IMR-90 (cell line): ENCODE data around the gene PGS1. TPM values are rescaled to one million over a fixed set of nuclear protein-coding genes. Genes with fewer than 3 reads are reported as not detected.

Experiments used
- ATAC-seq: fragments of 200-7000 bp; cut with Tn5 transposase; 2 replicates; pipeline ENCODE4 v1.9.1; 2020; ENCODE audit warnings: low read depth, mild to moderate bottlenecking, moderate library complexity
- BruUV-seq: library from RNA; stranded (reverse); fragments of 400-500 nt; replicated peaks from 2 replicates; lab custom pipeline; 2021; lab: Mats Ljungman, UMichigan
- CTCF ChIA-PET: fragments of 300-600 bp; formaldehyde crosslinking; extraction: SDS; loops from one replicate; lab custom pipeline; 2021; ENCODE audit warnings: antibody characterized with exemption; lab: Yijun Ruan, JAX
- POLR2A ChIA-PET: fragments of 300-600 bp; sonication (Branson Sonifier 250); formaldehyde crosslinking; loops from one replicate; lab custom pipeline; 2022; ENCODE audit warnings: antibody characterized with exemption; ENCODE audit not compliant: unreplicated experiment; lab: Charles Lee
- DNase-seq: peaks from one replicate; pipeline ENCODE4 v3.0.0; 2013
- H2AFZ ChIP-seq: replicated peaks from 2 replicates; pipeline ENCODE3; 2013; ENCODE audit warnings: low read length, mild to moderate bottlenecking; ENCODE audit not compliant: poor library complexity
- H2AK5ac ChIP-seq: 2 replicates; pipeline ENCODE4 v1.6.1; 2013; ENCODE audit warnings: low read depth, low read length, inconsistent platforms
- H2AK9ac ChIP-seq: replicated peaks from 2 replicates; pipeline ENCODE3; 2013; ENCODE audit warnings: mild to moderate bottlenecking, low read depth, low read length, moderate library complexity; ENCODE audit not compliant: poor library complexity
- H2BK120ac ChIP-seq: 2 replicates; pipeline ENCODE4 v1.6.1; 2013; ENCODE audit warnings: low read depth, low read length, inconsistent platforms
- H2BK15ac ChIP-seq: 3 replicates; pipeline ENCODE4 v1.6.1; 2013; ENCODE audit warnings: low read depth, low read length, inconsistent platforms
- H2BK20ac ChIP-seq: 2 replicates; pipeline ENCODE4 v1.6.1; 2013; ENCODE audit warnings: low read depth, mild to moderate bottlenecking, inconsistent platforms, low read length, moderate library complexity
- H2BK5ac ChIP-seq: 2 replicates; pipeline ENCODE4 v1.6.1; 2013; ENCODE audit warnings: mild to moderate bottlenecking, low read depth, low read length, inconsistent platforms; ENCODE audit not compliant: poor library complexity, severe bottlenecking
- H3K14ac ChIP-seq: replicated peaks from 2 replicates; pipeline ENCODE4 v1.6.1; 2013; ENCODE audit warnings: low read depth, low read length, inconsistent platforms
- H3K18ac ChIP-seq: 2 replicates; pipeline ENCODE4 v1.6.1; 2013; ENCODE audit warnings: low read depth, low read length, control low read depth
- H3K23ac ChIP-seq: 2 replicates; pipeline ENCODE4 v1.6.1; 2013; ENCODE audit warnings: low read depth, low read length, inconsistent platforms
- H3K27ac ChIP-seq: 2 replicates; pipeline ENCODE4 v1.5.1; 2013; ENCODE audit warnings: mild to moderate bottlenecking, control low read depth, low read length; ENCODE audit not compliant: insufficient read depth
- H3K27me3 ChIP-seq: 2 replicates; pipeline ENCODE4 v1.6.1; 2013; ENCODE audit warnings: low read length; ENCODE audit not compliant: control insufficient read depth, insufficient read depth
- H3K36me3 ChIP-seq: 2 replicates; pipeline ENCODE4 v1.6.1; 2013; ENCODE audit warnings: low read length, mixed read lengths; ENCODE audit not compliant: control insufficient read depth, insufficient read depth
- H3K4ac ChIP-seq: 2 replicates; pipeline ENCODE4 v1.6.1; 2013; ENCODE audit warnings: low read depth, low read length, inconsistent platforms
- H3K4me1 ChIP-seq: 2 replicates; pipeline ENCODE4 v1.6.1; 2013; ENCODE audit warnings: low read length, mixed read lengths; ENCODE audit not compliant: control insufficient read depth, insufficient read depth
- H3K4me2 ChIP-seq: 2 replicates; pipeline ENCODE4 v1.6.1; 2013; ENCODE audit warnings: low read depth, mild to moderate bottlenecking, control low read depth, low read length, moderate library complexity
- H3K4me3 ChIP-seq: 2 replicates; pipeline ENCODE4 v1.5.1; 2013; ENCODE audit warnings: low read depth, mild to moderate bottlenecking, control low read depth, low read length, moderate library complexity; ENCODE audit not compliant: insufficient read depth
- H3K56ac ChIP-seq: 2 replicates; pipeline ENCODE4 v1.6.1; 2013; ENCODE audit warnings: low read length, inconsistent platforms; ENCODE audit not compliant: insufficient read depth; ENCODE audit errors: extremely low read depth
- H3K79me1 ChIP-seq, 2 experiments: 2 replicates each; pipeline ENCODE4 v1.6.1; 2013; ENCODE audit warnings: low read length in 2 of 2, inconsistent platforms in 1 of 2, low read depth in 1 of 2
- H3K9ac ChIP-seq: 2 replicates; pipeline ENCODE4 v1.6.1; 2013; ENCODE audit warnings: low read depth, low read length, control low read depth
- H3K9me1 ChIP-seq: 2 replicates; pipeline ENCODE4 v1.6.1; 2013; ENCODE audit warnings: low read length, inconsistent platforms; ENCODE audit not compliant: insufficient read depth
- H3K9me3 ChIP-seq: 2 replicates; pipeline ENCODE4 v1.6.1; 2013; ENCODE audit warnings: low read length; ENCODE audit not compliant: control insufficient read depth, insufficient read depth
- H4K20me1 ChIP-seq: 2 replicates; pipeline ENCODE4 v1.6.1; 2013; ENCODE audit warnings: low read length, inconsistent platforms; ENCODE audit not compliant: insufficient read depth
- H4K5ac ChIP-seq: 2 replicates; pipeline ENCODE4 v1.6.1; 2013; ENCODE audit warnings: mild to moderate bottlenecking, low read depth, low read length, control low read depth
- H4K8ac ChIP-seq, 2 experiments: 2 replicates each; pipeline ENCODE4 v1.6.1; 2013; ENCODE audit warnings: low read depth in 2 of 2, low read length in 2 of 2, control low read depth in 1 of 2, inconsistent platforms in 1 of 2
- H4K91ac ChIP-seq: 2 replicates; pipeline ENCODE4 v1.6.1; 2013; ENCODE audit warnings: low read depth, low read length, inconsistent platforms; ENCODE audit not compliant: insufficient read depth
- MAZ ChIP-seq: IDR thresholded peaks from 2 replicates; pipeline ENCODE4 v1.6.1; 2012; ENCODE audit warnings: low read depth, mild to moderate bottlenecking, low read length, improper control_type of control experiment, moderate library complexity, borderline replicate concordance
- MXI1 ChIP-seq: IDR thresholded peaks from 2 replicates; pipeline ENCODE4 v1.6.1; 2012; ENCODE audit warnings: low read depth, mild to moderate bottlenecking, low read length, moderate library complexity, borderline replicate concordance
- NFE2L2 ChIP-seq: fragments of 150-350 bp; IDR thresholded peaks from 2 replicates; pipeline ENCODE4 v1.6.1; 2016; ENCODE audit warnings: low read depth, mild to moderate bottlenecking, low read length
- RAD21 ChIP-seq: IDR thresholded peaks from 2 replicates; pipeline ENCODE4 v1.6.1; 2012; ENCODE audit warnings: low read length, improper control_type of control experiment
- RFX5 ChIP-seq: IDR thresholded peaks from 2 replicates; pipeline ENCODE4 v1.8.0; 2012; ENCODE audit warnings: low read depth, mild to moderate bottlenecking, low read length, moderate library complexity
- WGBS, 2 experiments: methylation state at CpG; one replicate each; pipeline versions ENCODE4 v1.1.5 to v1.1.7; 2013; ENCODE audit warnings: missing lambda C conversion rate in 2 of 2; ENCODE audit not compliant: insufficient read length in 1 of 2; ENCODE audit errors: extremely low coverage in 2 of 2; 5-methylcytosine and 5-hydroxymethylcytosine counted together
- dilution Hi-C: fragments of 300-500 bp; cut with HindIII; formaldehyde crosslinking; loops from one replicate; pipeline ENCODE4 v1.14.3; 2018; ENCODE audit warnings: low sequenced_read_pairs; ENCODE audit not compliant: unreplicated experiment
- in situ Hi-C: fragments of 300-500 bp; cut with MboI; formaldehyde crosslinking; loops from 3 replicates; pipeline ENCODE4 v1.14.3; 2019; ENCODE audit warnings: low sequenced_read_pairs, inconsistent platforms, mixed read lengths
- intact Hi-C: fragments of 100-400 bp; cut with micrococcal nuclease; formaldehyde crosslinking; loops from 2 replicates; pipeline ENCODE4 v1.10.0; 2022
- polyA plus RNA-seq, 3 experiments: library from polyadenylated mRNA; depleted of rRNA; stranded (reverse); fragments of >200 nt; gene quantifications; 2 replicates each; pipeline ENCODE4 v1.2.3, GENCODE V29; 2012; ENCODE audit warnings: low replicate concordance in 1 of 3
- total RNA-seq: library from RNA; depleted of rRNA; stranded (reverse); fragments of >200 nt; gene quantifications from 2 replicates; pipeline ENCODE4 v1.2.3, GENCODE V29; 2012
- TF ChIP-seq, protein P1 (sequence below): fragments of 150-350 bp; IDR thresholded peaks from 2 replicates; pipeline ENCODE4 v1.6.1; 2016; ENCODE audit warnings: low read depth, mild to moderate bottlenecking, low read length, moderate library complexity, borderline replicate concordance
- TF ChIP-seq, protein P2 (sequence below): conservative IDR thresholded peaks from 2 replicates; pipeline ENCODE4 v1.5.1; 2012; ENCODE audit warnings: mild to moderate bottlenecking, low read depth, low read length, improper control_type of control experiment

The PGS1 gene
- total and polyA plus RNA-seq, 2 of the 4 experiments (the other 2 are of a cell fraction), result 18.5 to 43.2 TPM

DNA sequence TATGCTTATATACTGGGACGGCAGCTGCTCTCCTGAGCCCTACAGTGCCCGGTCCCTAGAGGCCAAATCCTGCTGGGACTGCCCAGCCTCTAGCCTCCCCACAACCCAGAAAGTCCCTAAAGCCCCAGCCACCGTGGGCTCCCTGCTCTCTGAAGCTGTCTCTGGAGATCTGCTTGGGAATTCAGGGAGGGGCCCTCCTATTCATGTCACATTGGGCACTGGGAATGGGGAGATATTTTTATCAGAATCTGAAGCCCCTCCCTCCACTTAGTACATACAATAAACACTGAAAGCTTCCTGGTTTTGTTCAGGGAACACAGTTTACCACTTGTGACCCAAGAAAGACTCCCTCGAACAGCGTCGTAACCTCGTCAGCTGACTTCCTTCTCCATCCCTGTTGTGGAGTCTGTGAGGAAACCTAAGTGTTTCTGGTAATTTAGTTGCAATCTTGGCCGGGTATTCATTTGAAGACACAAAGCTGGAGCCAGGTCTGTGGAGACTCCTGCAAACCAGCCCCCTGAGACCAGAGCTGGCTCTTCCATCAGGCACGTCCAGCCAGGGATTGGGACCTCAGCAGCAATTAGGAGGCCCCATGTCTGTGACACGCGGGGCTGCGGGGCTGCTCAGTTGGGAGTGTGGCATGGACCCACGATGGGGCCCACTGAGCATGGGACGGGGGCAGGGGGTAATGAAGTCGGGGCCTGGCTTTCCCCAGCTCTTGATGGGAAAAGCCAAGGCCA lies 38.5 kb downstream of the PGS1 start (continued):
- TF ChIP-seq, protein P1, sequence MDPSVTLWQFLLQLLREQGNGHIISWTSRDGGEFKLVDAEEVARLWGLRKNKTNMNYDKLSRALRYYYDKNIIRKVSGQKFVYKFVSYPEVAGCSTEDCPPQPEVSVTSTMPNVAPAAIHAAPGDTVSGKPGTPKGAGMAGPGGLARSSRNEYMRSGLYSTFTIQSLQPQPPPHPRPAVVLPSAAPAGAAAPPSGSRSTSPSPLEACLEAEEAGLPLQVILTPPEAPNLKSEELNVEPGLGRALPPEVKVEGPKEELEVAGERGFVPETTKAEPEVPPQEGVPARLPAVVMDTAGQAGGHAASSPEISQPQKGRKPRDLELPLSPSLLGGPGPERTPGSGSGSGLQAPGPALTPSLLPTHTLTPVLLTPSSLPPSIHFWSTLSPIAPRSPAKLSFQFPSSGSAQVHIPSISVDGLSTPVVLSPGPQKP, result no peak

GRCh38 chr17:78417531-78417909 lies 39.1 kb downstream of the PGS1 start:
- Histone ChIP-seq H2BK120ac (no peak overlapping the region), H3K23ac (no peak overlapping the region), H3K36me3 (peaks cover 52% of the 10 kb centered on the region), H2BK20ac (no peak overlapping the region), H3K18ac (no peak overlapping the region), H3K27ac (no peak overlapping the region), H3K27me3 (no peaks in the 10 kb centered on the region), H3K14ac (no peak overlapping the region), H3K56ac (no peak overlapping the region), H2AK9ac (no peak overlapping the region), H2BK5ac (peak overlapping the region; percentile 4), H4K91ac (no peak overlapping the region), H3K9ac (no peak overlapping the region), H3K4me2 (no peak overlapping the region), H3K4ac (no peak overlapping the region), H4K5ac (no peak overlapping the region), H3K9me3 (no peaks in the 10 kb centered on the region), H2BK15ac (no peak overlapping the region), H4K20me1 (peaks cover 25% of the 10 kb centered on the region), H2AK5ac (peak overlapping the region; percentile 28; the same call in 1 of the 2 replicates), H4K8ac (no peak overlapping the region), H3K79me1 (peaks cover 29 to 84% of the 10 kb centered on the region in 2 experiments), H3K9me1 (peaks cover 14% of the 10 kb centered on the region), H3K4me1 (peaks cover 22% of the 10 kb centered on the region), H3K4me3 (no peak overlapping the region), H2AFZ (no peak overlapping the region)
- ATAC-seq (no peak), DNase-seq (no peak)
- CTCF ChIA-PET, result interaction anchor here (0.6 to 1.5 kb wide), 2 partner anchors 57 to 67 kb away, joined by 3 to 5 read pairs; no protein-coding TSS in a partner anchor
- no TSS peak for BruUV-seq
- in situ Hi-C loops (loop anchor here (5.0 kb wide), 1 partner anchor 55 kb away; the partner anchor contains the start of gene SOCS3), dilution Hi-C loops (no loop called here), intact Hi-C loops (no loop called here)
- POLR2A ChIA-PET, result interaction anchor here (0.6 kb wide), 1 partner anchor 361 kb away, joined by 3 read pairs; no protein-coding TSS in a partner anchor
- WGBS, 2 experiments, result 90% methylated on average over 2 of the region's 13 CpGs; no CpG with 5 or more reads in 1 of the 2 experiments
- TF ChIP-seq MAZ, result no peak
- TF ChIP-seq RFX5, result no peak
- no peak for TF ChIP-seq NFE2L2
- TF ChIP-seq, protein P2, sequence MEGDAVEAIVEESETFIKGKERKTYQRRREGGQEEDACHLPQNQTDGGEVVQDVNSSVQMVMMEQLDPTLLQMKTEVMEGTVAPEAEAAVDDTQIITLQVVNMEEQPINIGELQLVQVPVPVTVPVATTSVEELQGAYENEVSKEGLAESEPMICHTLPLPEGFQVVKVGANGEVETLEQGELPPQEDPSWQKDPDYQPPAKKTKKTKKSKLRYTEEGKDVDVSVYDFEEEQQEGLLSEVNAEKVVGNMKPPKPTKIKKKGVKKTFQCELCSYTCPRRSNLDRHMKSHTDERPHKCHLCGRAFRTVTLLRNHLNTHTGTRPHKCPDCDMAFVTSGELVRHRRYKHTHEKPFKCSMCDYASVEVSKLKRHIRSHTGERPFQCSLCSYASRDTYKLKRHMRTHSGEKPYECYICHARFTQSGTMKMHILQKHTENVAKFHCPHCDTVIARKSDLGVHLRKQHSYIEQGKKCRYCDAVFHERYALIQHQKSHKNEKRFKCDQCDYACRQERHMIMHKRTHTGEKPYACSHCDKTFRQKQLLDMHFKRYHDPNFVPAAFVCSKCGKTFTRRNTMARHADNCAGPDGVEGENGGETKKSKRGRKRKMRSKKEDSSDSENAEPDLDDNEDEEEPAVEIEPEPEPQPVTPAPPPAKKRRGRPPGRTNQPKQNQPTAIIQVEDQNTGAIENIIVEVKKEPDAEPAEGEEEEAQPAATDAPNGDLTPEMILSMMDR, result no peak
- no peak for TF ChIP-seq RAD21
- TF ChIP-seq MXI1, result no peak
